ENCODE results near the gene PRKAR1B. TPM values are rescaled to one million over a fixed set of nuclear protein-coding genes. Genes with fewer than 3 reads are reported as not detected.

The PRKAR1B gene
- total RNA-seq, 2 donors from 2014 or later: 2.0 to 3.4 TPM

DNA sequence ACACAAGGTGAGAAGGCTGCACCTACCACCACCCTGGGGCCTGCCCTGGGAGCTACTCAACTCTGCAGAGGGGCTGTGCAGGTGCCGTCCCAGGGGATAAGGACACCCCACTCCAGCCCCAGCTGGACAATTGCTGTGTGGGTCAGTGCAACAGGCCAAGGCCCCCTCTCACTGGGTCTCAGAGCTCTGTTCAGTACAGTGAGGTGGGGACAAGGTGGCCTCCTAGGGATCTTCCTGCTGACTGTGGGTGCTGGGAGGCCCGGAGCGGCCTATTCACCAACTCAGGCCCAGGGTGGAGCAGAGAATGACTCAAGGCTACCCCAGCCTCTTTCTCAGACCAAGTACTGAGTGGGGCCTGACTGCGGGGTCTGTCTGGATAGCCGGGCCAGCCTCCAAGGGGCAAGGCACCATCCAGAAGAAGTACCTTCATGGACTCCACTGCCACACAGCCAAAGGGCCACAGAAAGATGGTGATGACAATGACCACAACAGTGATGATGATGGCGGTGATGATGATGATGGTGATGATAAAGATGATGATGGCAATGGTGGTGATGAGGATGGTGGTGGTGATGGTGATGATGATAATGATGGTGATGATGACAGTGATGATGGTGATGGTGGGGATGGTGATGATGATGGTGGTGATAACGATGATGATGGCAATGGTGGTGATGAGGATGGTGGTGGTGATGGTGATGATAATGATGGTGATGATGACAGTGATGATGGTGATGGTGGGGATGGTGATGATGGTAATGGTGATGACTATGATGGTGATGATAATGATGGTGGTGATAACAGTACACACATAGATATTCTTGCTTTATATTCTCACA lies 60.4 kb downstream of the PRKAR1B start:
- Histone ChIP-seq H3K27ac (no peak overlapping the region), H3K4me3 (no peak overlapping the region), H3K4me1 (no peaks in the 10 kb centered on the region), H3K36me3 (replicated peaks in 1 of 2; ENCODE audit: insufficient read depth in 1 of 2, low read depth in 2 of 2) (no peaks in the 10 kb centered on the region), H3K9me3 (no peaks in the 10 kb centered on the region), H3K27me3 (no peaks in the 10 kb centered on the region)
- WGBS, 2 donors: 88 to 96% methylated on average over 5 to 7 of the region's 7 CpGs
- DNase-seq (no peak), ATAC-seq (no peak)
- intact Hi-C loops (cut with DNase I): no loop called here
- TF ChIP-seq, protein P1, sequence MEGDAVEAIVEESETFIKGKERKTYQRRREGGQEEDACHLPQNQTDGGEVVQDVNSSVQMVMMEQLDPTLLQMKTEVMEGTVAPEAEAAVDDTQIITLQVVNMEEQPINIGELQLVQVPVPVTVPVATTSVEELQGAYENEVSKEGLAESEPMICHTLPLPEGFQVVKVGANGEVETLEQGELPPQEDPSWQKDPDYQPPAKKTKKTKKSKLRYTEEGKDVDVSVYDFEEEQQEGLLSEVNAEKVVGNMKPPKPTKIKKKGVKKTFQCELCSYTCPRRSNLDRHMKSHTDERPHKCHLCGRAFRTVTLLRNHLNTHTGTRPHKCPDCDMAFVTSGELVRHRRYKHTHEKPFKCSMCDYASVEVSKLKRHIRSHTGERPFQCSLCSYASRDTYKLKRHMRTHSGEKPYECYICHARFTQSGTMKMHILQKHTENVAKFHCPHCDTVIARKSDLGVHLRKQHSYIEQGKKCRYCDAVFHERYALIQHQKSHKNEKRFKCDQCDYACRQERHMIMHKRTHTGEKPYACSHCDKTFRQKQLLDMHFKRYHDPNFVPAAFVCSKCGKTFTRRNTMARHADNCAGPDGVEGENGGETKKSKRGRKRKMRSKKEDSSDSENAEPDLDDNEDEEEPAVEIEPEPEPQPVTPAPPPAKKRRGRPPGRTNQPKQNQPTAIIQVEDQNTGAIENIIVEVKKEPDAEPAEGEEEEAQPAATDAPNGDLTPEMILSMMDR (IDR thresholded peaks at IDR 0.05): no peak
- no peak for TF ChIP-seq POLR2A (IDR thresholded peaks at IDR 0.05)

DNA sequence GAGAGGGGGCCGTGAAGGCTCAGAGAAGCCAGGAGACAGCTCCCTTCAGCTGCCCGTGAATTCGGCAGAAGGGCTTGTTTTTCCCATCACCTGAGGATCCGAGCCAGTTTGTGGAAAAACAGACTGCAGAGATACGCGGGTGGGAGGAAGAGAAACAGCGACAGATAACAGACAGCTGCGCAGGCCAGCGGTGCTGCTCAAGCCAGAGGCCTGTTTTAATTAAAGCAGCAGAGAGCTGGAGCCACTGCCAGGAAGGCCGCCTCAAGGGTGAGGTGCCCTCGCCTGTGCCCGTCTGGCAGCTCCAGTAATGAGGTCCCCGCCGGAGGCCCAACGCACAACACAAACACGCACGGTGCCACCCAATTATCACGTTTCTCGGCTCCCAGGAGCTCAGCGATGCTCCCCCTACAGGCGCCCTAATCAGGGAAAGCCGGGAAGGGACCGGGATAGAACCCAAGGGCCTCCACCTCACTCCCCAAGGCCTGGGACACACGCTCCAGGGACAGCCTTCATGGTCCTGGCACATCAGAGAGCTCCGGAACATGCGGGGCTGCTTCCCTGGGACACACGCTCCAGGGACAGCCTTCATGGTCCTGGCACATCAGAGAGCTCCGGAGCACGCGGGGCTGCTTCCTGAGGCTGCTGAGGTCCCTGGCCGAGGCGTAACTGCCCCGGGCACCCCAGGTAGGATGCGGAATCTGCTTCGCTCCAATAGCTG lies 61.2 kb downstream of the PRKAR1B start:
- peak; percentile 18 for ATAC-seq
- Histone ChIP-seq H3K27me3 (no peaks in the 10 kb centered on the region), H3K36me3 (replicated peaks in 1 of 2; ENCODE audit: insufficient read depth in 1 of 2, low read depth in 2 of 2) (no peaks in the 10 kb centered on the region), H3K27ac (no peak overlapping the region), H3K4me1 (no peaks in the 10 kb centered on the region), H3K4me3 (no peak overlapping the region), H3K9me3 (no peaks in the 10 kb centered on the region)
- TF ChIP-seq, protein P1 (IDR thresholded peaks at IDR 0.05): no peak
- TF ChIP-seq POLR2A (IDR thresholded peaks at IDR 0.05): no peak
- intact Hi-C loops (cut with DNase I): no loop called here
- WGBS, 2 donors: 88 to 89% methylated on average over 14 to 30 of the region's 35 CpGs
- peak in 2 of 4 donors; percentile 11 to 18 for DNase-seq

DNA sequence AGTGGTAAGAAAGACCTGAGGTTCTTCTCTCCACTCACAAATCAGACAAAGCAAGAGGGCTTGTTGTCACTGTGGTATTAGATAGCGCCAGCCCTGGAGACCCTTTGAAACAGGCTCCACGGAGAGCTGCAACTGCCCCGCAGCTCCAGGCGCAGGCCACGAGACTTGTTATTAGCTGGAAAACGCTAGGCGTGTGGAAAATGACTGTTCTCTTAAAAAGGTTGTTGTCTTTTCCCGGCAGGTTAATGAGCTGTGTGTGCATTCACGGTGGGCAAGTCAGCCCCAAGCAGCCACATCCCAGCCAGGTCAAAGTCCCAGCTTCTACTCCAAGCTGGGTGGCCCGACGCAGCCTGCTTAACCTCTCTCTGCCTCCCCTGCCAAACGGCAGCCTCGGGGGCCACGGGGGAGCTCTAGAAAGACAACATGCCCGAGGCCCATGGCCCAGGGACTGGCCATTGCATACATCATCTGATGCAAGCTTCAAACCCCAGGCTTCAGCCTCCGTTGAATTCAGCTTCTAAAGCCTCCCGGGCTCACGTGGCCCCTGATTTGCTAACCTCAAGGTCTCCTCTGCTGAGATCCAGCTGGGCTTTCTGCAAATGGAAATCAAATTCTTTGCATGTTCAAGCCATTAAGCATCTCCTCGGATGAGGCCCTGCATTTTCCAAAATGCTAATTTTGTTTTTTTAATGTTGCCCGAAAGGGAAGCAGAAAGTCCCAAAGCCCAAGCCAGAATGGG lies 61.9 kb downstream of the PRKAR1B start:
- intact Hi-C loops (cut with DNase I): no loop called here
- 78 to 88% methylated on average over 14 to 20 of the region's 20 CpGs for WGBS, 2 donors
- no peak for TF ChIP-seq POLR2A (IDR thresholded peaks at IDR 0.05)
- TF ChIP-seq, protein P1 (IDR thresholded peaks at IDR 0.05): no peak
- Histone ChIP-seq H3K36me3 (replicated peaks in 1 of 2; ENCODE audit: insufficient read depth in 1 of 2, low read depth in 2 of 2) (no peaks in the 10 kb centered on the region), H3K9me3 (no peaks in the 10 kb centered on the region), H3K4me1 (no peaks in the 10 kb centered on the region), H3K27ac (no peak overlapping the region), H3K27me3 (no peaks in the 10 kb centered on the region), H3K4me3 (no peak overlapping the region)
- peak in 1 of 4 donors; percentile 21 for DNase-seq
- ATAC-seq: peak; percentile 15

DNA sequence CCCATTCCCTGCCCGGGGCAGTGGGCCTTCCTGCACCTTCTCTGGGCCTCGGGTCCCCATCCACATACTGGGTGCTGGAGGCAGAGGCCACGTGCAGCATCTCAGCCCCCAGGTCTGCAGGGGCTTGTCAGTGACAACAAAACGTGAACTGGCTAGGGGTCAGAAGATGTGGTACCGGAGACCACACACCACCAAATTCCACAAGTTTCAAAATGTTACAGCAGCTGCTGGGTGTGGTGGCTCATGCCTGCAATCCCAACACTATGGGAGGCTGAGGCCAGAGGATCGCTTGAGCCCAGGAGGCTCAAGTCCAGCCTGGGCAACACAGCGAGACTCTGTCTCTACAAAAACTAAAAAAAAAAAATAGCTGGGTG lies 62.7 kb downstream of the PRKAR1B start:
- intact Hi-C loops (cut with DNase I): no loop called here
- H3K27ac ChIP-seq: no peak overlapping the region

More for the DNA sequence above, 62.7 kb downstream of the PRKAR1B start:
- no peak overlapping the region for H3K4me3 ChIP-seq
- ATAC-seq (no peak), DNase-seq (no peak)
- no peaks in the 10 kb centered on the region for H3K9me3 ChIP-seq
- WGBS, 2 donors: 90 to 95% methylated on average over 4 to 7 of the region's 7 CpGs
- no peaks in the 10 kb centered on the region for H3K36me3 ChIP-seq (replicated peaks in 1 of 2; ENCODE audit: insufficient read depth in 1 of 2, low read depth in 2 of 2)
- no peak for TF ChIP-seq POLR2A (IDR thresholded peaks at IDR 0.05)
- TF ChIP-seq, protein P1 (IDR thresholded peaks at IDR 0.05): no peak
- no peaks in the 10 kb centered on the region for H3K4me1 ChIP-seq
- H3K27me3 ChIP-seq: no peaks in the 10 kb centered on the region
